Gastrocnemius medialis (tissue), 4 donors: ENCODE data around the gene PLCL1.

Experiments used
- CTCF ChIP-seq, 5 experiments: fragments of 450-650 bp in 3 of 5; fragments of 200-600 bp in 2 of 5; sonication (generic) in 2 of 5; IDR thresholded peaks in 4 of 5; conservative IDR thresholded peaks in 1 of 5; 1 replicate in 4 of 5; 2 replicates in 1 of 5; pipeline ENCODE4 v1.5.1; 2016 to 2019; ENCODE audit warnings: antibody characterized with exemption in 5 of 5, mild to moderate bottlenecking in 3 of 5, moderate library complexity in 3 of 5
- POLR2A ChIP-seq, 2 donors: fragments of 450-650 bp; IDR thresholded peaks; one replicate each; pipeline ENCODE4 v1.6.1; 2017; ENCODE audit warnings: antibody characterized with exemption in 2 of 2, mild to moderate bottlenecking in 2 of 2, moderate library complexity in 2 of 2

- TF ChIP-seq CTCF (IDR thresholded peaks at IDR 0.05 in 4 of 5, conservative IDR thresholded peaks at IDR 0.05 in 1 of 5) (no peak), POLR2A (IDR thresholded peaks at IDR 0.05) (no peak)
These were observed 212.7 kb downstream of the PLCL1 start for GRCh38 chr2:198017068-198017467.
